ENCODE results near the gene UNKL. TPM values are rescaled to one million over a fixed set of nuclear protein-coding genes. Genes with fewer than 3 reads are reported as not detected.

Gene UNKL
- total RNA-seq, 1 experiment from 2014 or later: 112 TPM

DNA sequence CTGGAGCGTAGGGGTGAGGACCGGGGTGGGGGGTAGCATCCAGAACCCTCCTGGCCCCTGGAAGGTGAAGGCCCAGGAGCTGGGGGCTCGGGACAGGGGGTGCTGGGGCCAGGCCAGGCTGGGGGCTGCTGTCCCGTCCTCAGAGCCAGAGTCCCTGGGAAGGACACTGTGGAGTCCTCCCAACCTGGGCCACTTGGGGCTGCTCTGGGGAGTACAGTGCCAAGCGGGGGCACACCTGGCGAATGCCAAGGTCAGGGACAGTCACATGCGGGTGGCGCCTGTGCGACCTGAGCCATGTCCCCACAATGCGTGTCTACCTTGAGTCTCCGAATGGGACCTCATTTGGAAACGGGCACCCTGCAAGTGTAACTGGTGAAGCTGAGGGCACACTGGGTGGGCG lies 15.1 kb upstream of the UNKL start:
- CTCF ChIA-PET: interaction anchor here (0.6 kb wide), 1 partner anchor 57 kb away, joined by 3 read pairs; no protein-coding TSS in a partner anchor
- TF ChIP-seq, protein P1, sequence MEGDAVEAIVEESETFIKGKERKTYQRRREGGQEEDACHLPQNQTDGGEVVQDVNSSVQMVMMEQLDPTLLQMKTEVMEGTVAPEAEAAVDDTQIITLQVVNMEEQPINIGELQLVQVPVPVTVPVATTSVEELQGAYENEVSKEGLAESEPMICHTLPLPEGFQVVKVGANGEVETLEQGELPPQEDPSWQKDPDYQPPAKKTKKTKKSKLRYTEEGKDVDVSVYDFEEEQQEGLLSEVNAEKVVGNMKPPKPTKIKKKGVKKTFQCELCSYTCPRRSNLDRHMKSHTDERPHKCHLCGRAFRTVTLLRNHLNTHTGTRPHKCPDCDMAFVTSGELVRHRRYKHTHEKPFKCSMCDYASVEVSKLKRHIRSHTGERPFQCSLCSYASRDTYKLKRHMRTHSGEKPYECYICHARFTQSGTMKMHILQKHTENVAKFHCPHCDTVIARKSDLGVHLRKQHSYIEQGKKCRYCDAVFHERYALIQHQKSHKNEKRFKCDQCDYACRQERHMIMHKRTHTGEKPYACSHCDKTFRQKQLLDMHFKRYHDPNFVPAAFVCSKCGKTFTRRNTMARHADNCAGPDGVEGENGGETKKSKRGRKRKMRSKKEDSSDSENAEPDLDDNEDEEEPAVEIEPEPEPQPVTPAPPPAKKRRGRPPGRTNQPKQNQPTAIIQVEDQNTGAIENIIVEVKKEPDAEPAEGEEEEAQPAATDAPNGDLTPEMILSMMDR (conservative IDR thresholded peaks at IDR 0.05): no peak
- no peak for TF ChIP-seq EZH2 (IDR thresholded peaks at IDR 0.05; ENCODE audit: low read depth)
- no peaks in the 10 kb centered on the region for H3F3A ChIP-seq (ENCODE audit: insufficient read depth, low read depth)
- H3K27ac ChIP-seq: no peak overlapping the region
- no peak overlapping the region for H3K4me3 ChIP-seq
- no peaks in the 10 kb centered on the region for H3K4me1 ChIP-seq (replicated peaks; ENCODE audit: insufficient read depth)
- no peaks in the 10 kb centered on the region for H3K9me3 ChIP-seq (ENCODE audit: insufficient read depth, low read depth)
- H4K20me1 ChIP-seq (ENCODE audit: insufficient read depth): no peaks in the 10 kb centered on the region
- intact Hi-C loops (cut with micrococcal nuclease; ENCODE audit: unreplicated experiment): no loop called here
- DNase-seq: no peak
- BruUV-seq (replicated peaks): no TSS peak
- no peaks in the 10 kb centered on the region for H3K36me3 ChIP-seq (ENCODE audit: low read depth)
- POLR2A ChIA-PET (ENCODE audit: unreplicated experiment): no interaction called here
- no peaks in the 10 kb centered on the region for H3K9me2 ChIP-seq (ENCODE audit: insufficient read depth)
- H2AFZ ChIP-seq: no peak overlapping the region
- H3K4me2 ChIP-seq: no peak overlapping the region
- 0 out of 2 replicates have a peak, but pooled peaks cover 5% of the 10 kb centered on the region for H3K27me3 ChIP-seq (ENCODE audit: insufficient read depth, low read depth)
- no peaks in the 10 kb centered on the region for H3K79me2 ChIP-seq (ENCODE audit: low read depth)

DNA sequence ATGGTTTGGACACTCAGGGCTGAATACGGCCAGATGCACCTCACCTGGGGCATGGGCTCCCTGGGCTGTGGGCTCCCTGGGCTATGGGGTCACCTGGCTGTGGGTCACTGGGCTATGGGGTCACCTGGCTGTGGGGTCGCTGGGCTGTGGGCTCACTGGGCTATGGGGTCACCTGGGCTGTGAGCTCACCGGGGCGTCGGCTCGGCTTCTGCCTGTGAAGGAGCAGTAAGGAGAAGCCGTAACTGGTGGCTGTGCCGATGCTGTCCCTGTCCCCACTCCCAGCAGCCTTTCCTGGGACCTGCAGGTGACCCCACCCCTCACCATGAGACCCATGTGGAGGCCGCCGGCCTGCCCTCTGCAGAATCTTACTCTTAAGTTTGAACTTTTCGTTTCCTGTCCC lies 14.5 kb upstream of the UNKL start:
- TF ChIP-seq EZH2 (IDR thresholded peaks at IDR 0.05; ENCODE audit: low read depth): no peak
- TF ChIP-seq, protein P1 (conservative IDR thresholded peaks at IDR 0.05): no peak
- Histone ChIP-seq H3K4me1 (replicated peaks; ENCODE audit: insufficient read depth) (no peaks in the 10 kb centered on the region), H4K20me1 (ENCODE audit: insufficient read depth) (no peaks in the 10 kb centered on the region), H3K4me2 (no peak overlapping the region), H3K36me3 (ENCODE audit: low read depth) (no peaks in the 10 kb centered on the region), H3F3A (ENCODE audit: insufficient read depth, low read depth) (no peaks in the 10 kb centered on the region), H3K27ac (no peak overlapping the region), H3K27me3 (ENCODE audit: insufficient read depth, low read depth) (0 out of 2 replicates have a peak, but pooled peaks cover 5% of the 10 kb centered on the region), H3K79me2 (ENCODE audit: low read depth) (no peaks in the 10 kb centered on the region), H2AFZ (no peak overlapping the region), H3K9me2 (ENCODE audit: insufficient read depth) (no peaks in the 10 kb centered on the region), H3K9me3 (ENCODE audit: insufficient read depth, low read depth) (no peaks in the 10 kb centered on the region), H3K4me3 (no peak overlapping the region)
- ChIA-PET POLR2A (ENCODE audit: unreplicated experiment) (no interaction called here), CTCF (no interaction called here)
- DNase-seq: no peak
- intact Hi-C loops (cut with micrococcal nuclease; ENCODE audit: unreplicated experiment): no loop called here
- BruUV-seq (replicated peaks): no TSS peak

DNA sequence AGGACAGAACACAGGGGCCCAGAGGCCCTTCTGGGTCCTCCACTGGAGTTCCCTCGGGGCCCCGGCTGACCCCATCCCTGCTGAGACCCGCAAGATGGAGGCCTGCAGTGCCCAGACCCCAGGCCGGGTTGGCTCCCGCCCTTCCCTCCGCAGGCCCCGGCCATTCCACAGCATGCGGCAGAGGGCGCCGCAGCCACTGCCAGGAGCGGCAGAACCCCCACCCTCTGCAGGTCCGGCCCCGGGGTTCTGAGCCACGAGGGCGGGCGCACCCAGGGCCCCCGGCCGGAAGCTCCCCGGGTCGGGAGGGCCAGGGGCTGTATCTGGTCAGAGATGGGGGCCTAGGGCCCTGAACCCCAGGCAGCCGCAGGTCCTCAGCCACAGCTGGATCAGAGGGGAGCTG lies 14.0 kb upstream of the UNKL start:
- Histone ChIP-seq H3K4me3 (no peak overlapping the region), H3K4me2 (no peak overlapping the region), H3K79me2 (ENCODE audit: low read depth) (no peaks in the 10 kb centered on the region), H3F3A (ENCODE audit: insufficient read depth, low read depth) (no peaks in the 10 kb centered on the region), H3K9me3 (ENCODE audit: insufficient read depth, low read depth) (no peaks in the 10 kb centered on the region), H4K20me1 (ENCODE audit: insufficient read depth) (no peaks in the 10 kb centered on the region), H2AFZ (no peak overlapping the region), H3K9me2 (ENCODE audit: insufficient read depth) (no peaks in the 10 kb centered on the region), H3K4me1 (replicated peaks; ENCODE audit: insufficient read depth) (no peaks in the 10 kb centered on the region), H3K27me3 (ENCODE audit: insufficient read depth, low read depth) (0 out of 2 replicates have a peak, but pooled peaks cover 5% of the 10 kb centered on the region), H3K36me3 (ENCODE audit: low read depth) (no peaks in the 10 kb centered on the region), H3K27ac (no peak overlapping the region)
- ChIA-PET CTCF (interaction anchor here (0.6 kb wide), 1 partner anchor 141 kb away, joined by 3 read pairs; no protein-coding TSS in a partner anchor), POLR2A (ENCODE audit: unreplicated experiment) (no interaction called here)
- no peak for DNase-seq
- intact Hi-C loops (cut with micrococcal nuclease; ENCODE audit: unreplicated experiment): no loop called here
- TF ChIP-seq EZH2 (IDR thresholded peaks at IDR 0.05; ENCODE audit: low read depth): no peak
- TF ChIP-seq, protein P1 (conservative IDR thresholded peaks at IDR 0.05): no peak
- no TSS peak for BruUV-seq (replicated peaks)

Measured in PC-9 (cell line).